HL-60 (cell line): ENCODE results near the gene PDCD6IP.

Experiments used
- POLR2AphosphoS5 ChIP-seq: IDR thresholded peaks from 2 replicates; pipeline ENCODE4 v1.6.1; 2012; ENCODE audit warnings: low read depth
- TF ChIP-seq, protein P1 (sequence below): IDR thresholded peaks from 2 replicates; pipeline ENCODE4 v1.6.1; 2012; ENCODE audit warnings: low read depth; ENCODE audit not compliant: insufficient replicate concordance
- TF ChIP-seq, protein P2 (sequence below): IDR thresholded peaks from one replicate; pipeline ENCODE4 v1.5.1; 2011; ENCODE audit warnings: low read length, control low read depth, inconsistent platforms; ENCODE audit not compliant: insufficient read depth

DNA sequence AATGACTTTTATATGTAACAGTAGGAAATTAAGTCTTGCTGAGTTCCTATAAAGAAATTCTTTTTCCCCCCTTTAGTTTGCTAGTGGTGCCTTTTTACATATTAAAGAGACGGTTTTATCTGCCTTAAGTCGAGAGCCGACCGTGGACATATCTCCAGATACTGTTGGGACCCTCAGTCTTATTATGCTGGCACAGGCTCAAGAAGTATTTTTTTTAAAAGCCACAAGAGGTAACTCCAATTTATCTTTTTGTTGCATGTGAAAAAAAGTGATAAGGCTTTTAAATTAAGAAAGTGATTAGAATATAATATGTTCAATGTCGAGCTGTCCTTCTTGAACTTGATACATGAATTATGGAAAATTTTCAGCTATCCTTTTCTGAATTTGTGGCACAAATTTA, 26.7 kb downstream of the PDCD6IP start:
- TF ChIP-seq, protein P1, sequence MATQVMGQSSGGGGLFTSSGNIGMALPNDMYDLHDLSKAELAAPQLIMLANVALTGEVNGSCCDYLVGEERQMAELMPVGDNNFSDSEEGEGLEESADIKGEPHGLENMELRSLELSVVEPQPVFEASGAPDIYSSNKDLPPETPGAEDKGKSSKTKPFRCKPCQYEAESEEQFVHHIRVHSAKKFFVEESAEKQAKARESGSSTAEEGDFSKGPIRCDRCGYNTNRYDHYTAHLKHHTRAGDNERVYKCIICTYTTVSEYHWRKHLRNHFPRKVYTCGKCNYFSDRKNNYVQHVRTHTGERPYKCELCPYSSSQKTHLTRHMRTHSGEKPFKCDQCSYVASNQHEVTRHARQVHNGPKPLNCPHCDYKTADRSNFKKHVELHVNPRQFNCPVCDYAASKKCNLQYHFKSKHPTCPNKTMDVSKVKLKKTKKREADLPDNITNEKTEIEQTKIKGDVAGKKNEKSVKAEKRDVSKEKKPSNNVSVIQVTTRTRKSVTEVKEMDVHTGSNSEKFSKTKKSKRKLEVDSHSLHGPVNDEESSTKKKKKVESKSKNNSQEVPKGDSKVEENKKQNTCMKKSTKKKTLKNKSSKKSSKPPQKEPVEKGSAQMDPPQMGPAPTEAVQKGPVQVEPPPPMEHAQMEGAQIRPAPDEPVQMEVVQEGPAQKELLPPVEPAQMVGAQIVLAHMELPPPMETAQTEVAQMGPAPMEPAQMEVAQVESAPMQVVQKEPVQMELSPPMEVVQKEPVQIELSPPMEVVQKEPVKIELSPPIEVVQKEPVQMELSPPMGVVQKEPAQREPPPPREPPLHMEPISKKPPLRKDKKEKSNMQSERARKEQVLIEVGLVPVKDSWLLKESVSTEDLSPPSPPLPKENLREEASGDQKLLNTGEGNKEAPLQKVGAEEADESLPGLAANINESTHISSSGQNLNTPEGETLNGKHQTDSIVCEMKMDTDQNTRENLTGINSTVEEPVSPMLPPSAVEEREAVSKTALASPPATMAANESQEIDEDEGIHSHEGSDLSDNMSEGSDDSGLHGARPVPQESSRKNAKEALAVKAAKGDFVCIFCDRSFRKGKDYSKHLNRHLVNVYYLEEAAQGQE = no peak
- TF ChIP-seq POLR2AphosphoS5 = no peak
- TF ChIP-seq, protein P2, sequence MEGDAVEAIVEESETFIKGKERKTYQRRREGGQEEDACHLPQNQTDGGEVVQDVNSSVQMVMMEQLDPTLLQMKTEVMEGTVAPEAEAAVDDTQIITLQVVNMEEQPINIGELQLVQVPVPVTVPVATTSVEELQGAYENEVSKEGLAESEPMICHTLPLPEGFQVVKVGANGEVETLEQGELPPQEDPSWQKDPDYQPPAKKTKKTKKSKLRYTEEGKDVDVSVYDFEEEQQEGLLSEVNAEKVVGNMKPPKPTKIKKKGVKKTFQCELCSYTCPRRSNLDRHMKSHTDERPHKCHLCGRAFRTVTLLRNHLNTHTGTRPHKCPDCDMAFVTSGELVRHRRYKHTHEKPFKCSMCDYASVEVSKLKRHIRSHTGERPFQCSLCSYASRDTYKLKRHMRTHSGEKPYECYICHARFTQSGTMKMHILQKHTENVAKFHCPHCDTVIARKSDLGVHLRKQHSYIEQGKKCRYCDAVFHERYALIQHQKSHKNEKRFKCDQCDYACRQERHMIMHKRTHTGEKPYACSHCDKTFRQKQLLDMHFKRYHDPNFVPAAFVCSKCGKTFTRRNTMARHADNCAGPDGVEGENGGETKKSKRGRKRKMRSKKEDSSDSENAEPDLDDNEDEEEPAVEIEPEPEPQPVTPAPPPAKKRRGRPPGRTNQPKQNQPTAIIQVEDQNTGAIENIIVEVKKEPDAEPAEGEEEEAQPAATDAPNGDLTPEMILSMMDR = no peak
